GM12878 (cell line): ENCODE results near the gene CWF19L2. TPM values are rescaled to one million over a fixed set of nuclear protein-coding genes. Genes with fewer than 3 reads are reported as not detected.

ENCODE experiments used
- ATAC-seq: fragments of 200-7000 bp; cut with Tn5 transposase; 3 replicates; pipeline ENCODE4 v1.9.1; 2020; ENCODE audit warnings: mild to moderate bottlenecking, moderate library complexity
- BruUV-seq: library from RNA; stranded (reverse); fragments of 400-500 nt; replicated peaks from 2 replicates; lab custom pipeline; 2021; lab: Mats Ljungman, UMichigan
- CTCF ChIA-PET: fragments of 300-600 bp; sonication (Branson Sonifier 250); formaldehyde crosslinking; extraction: SDS; loops from one replicate; lab custom pipeline; 2021; ENCODE audit warnings: inconsistent platforms; lab: Yijun Ruan, JAX
- POLR2A ChIA-PET: fragments of 350-600 bp; formaldehyde crosslinking; extraction: SDS; loops from one replicate; lab custom pipeline; 2021; ENCODE audit warnings: inconsistent platforms; lab: Charles Lee
- RAD21 ChIA-PET: fragments of 300-600 bp; sonication (Branson Sonifier 250); formaldehyde crosslinking; loops from one replicate; lab custom pipeline; 2023; ENCODE audit warnings: antibody characterized with exemption; ENCODE audit not compliant: unreplicated experiment; lab: Charles Lee
- SMC1A ChIA-PET: fragments of 300-600 bp; sonication (Branson Sonifier 250); formaldehyde crosslinking; loops from one replicate; lab custom pipeline; 2023; ENCODE audit not compliant: unreplicated experiment, uncharacterized antibody; lab: Charles Lee
- DNase-seq: peaks from one replicate; pipeline ENCODE4 v3.0.0-alpha.2; 2011; ENCODE audit warnings: low read depth, low spot score
- FAIRE-seq: peaks from 3 replicates; lab custom pipeline; 2011; peaks lifted over from hg19 to GRCh38; lab: Jason Lieb, UNC
- H2AFZ ChIP-seq: 2 replicates; pipeline ENCODE4 v1.6.0; 2011; ENCODE audit warnings: low read depth, low read length, control low read depth; ENCODE audit not compliant: control insufficient read depth
- H3K27ac ChIP-seq: 2 replicates; pipeline ENCODE4 v1.5.1; 2011; ENCODE audit warnings: control low read depth; ENCODE audit not compliant: control insufficient read depth, insufficient read depth
- H3K27me3 ChIP-seq, 2 experiments: replicated peaks in 1 of 2; 2 replicates each; pipeline versions ENCODE4 v1.6.0 to v1.6.1; 2011; ENCODE audit warnings: low read length in 1 of 2; ENCODE audit not compliant: control insufficient read depth in 2 of 2, insufficient read depth in 2 of 2
- H3K36me3 ChIP-seq, 2 experiments: 2 replicates each; pipeline ENCODE4 v1.5.1; 2011; ENCODE audit warnings: low read length in 1 of 2; ENCODE audit not compliant: control insufficient read depth in 2 of 2, insufficient read depth in 2 of 2
- H3K4me1 ChIP-seq: 2 replicates; pipeline ENCODE4 v1.6.1; 2011; ENCODE audit warnings: mild to moderate bottlenecking, low read length, moderate library complexity, mixed read lengths; ENCODE audit not compliant: control insufficient read depth, insufficient read depth
- H3K4me2 ChIP-seq: 2 replicates; pipeline ENCODE4 v1.6.0; 2011; ENCODE audit warnings: control low read depth; ENCODE audit not compliant: control insufficient read depth, insufficient read depth
- H3K4me3 ChIP-seq: fragments of 200-600 bp; sonication (generic); 2 replicates; pipeline ENCODE4 v1.5.1; 2016
- H3K79me2 ChIP-seq: 2 replicates; pipeline ENCODE4 v1.6.0; 2011; ENCODE audit warnings: low read length; ENCODE audit not compliant: control insufficient read depth, insufficient read depth
- H3K9ac ChIP-seq: 2 replicates; pipeline ENCODE4 v1.8.0; 2011; ENCODE audit warnings: low read length, control low read depth, mixed read lengths; ENCODE audit not compliant: control insufficient read depth, insufficient read depth
- H3K9me3 ChIP-seq: replicated peaks from 3 replicates; pipeline ENCODE4 v1.5.1; 2011; ENCODE audit warnings: mild to moderate bottlenecking, low read length; ENCODE audit not compliant: control insufficient read depth, insufficient read depth
- H4K20me1 ChIP-seq: 2 replicates; pipeline ENCODE4 v1.6.0; 2011; ENCODE audit not compliant: control insufficient read depth, insufficient read depth
- BHLHE40 ChIP-seq, 2 experiments: fragments of 450-650 bp in 1 of 2; IDR thresholded peaks; 2 replicates each; pipeline ENCODE4 v1.6.1; 2011 to 2017; ENCODE audit warnings: low read depth in 2 of 2, borderline replicate concordance in 1 of 2, improper control_type of control experiment in 1 of 2, low read length in 1 of 2, mild to moderate bottlenecking in 1 of 2
- CBX3 ChIP-seq: fragments of 200-600 bp; sonication (generic); IDR thresholded peaks from 2 replicates; pipeline ENCODE4 v1.6.1; 2016; ENCODE audit warnings: low read depth, borderline replicate concordance
- CBX5 ChIP-seq: sonication (generic); IDR thresholded peaks from 2 replicates; pipeline ENCODE4 v1.6.1; 2016; ENCODE audit warnings: low read depth, moderate library complexity, mild to moderate bottlenecking, inconsistent platforms
- CEBPB ChIP-seq, 2 experiments: fragments of 150-350 bp in 1 of 2; IDR thresholded peaks; 2 replicates each; pipeline ENCODE4 v1.6.1; 2012 to 2014; ENCODE audit warnings: low read depth in 2 of 2, low read length in 2 of 2, borderline replicate concordance in 1 of 2, inconsistent platforms in 1 of 2
- E4F1 ChIP-seq: fragments of 450-650 bp; IDR thresholded peaks from 2 replicates; pipeline ENCODE4 v1.6.1; 2018; ENCODE audit warnings: borderline replicate concordance, mild to moderate bottlenecking; ENCODE audit not compliant: partially characterized antibody
- EED ChIP-seq: sonication (generic); IDR thresholded peaks from 2 replicates; pipeline ENCODE4 v1.6.1; 2016; ENCODE audit warnings: antibody characterized with exemption, low read depth
- HCFC1 ChIP-seq: fragments of 150-350 bp; IDR thresholded peaks from 2 replicates; pipeline ENCODE4 v1.6.1; 2014; ENCODE audit warnings: low read length
- JUND ChIP-seq: IDR thresholded peaks from 2 replicates; pipeline ENCODE4 v1.6.1; 2012; ENCODE audit warnings: low read depth, mild to moderate bottlenecking, low read length, improper control_type of control experiment, moderate library complexity
- KAT2A ChIP-seq: conservative IDR thresholded peaks from 2 replicates; pipeline ENCODE4 v1.6.1; 2011; ENCODE audit warnings: low read depth, low read length; ENCODE audit not compliant: control insufficient read depth
- KDM1A ChIP-seq: fragments of 200-600 bp; sonication (generic); IDR thresholded peaks from 2 replicates; pipeline ENCODE4 v1.6.1; 2016; ENCODE audit warnings: borderline replicate concordance
- LARP7 ChIP-seq: fragments of 450-650 bp; IDR thresholded peaks from 2 replicates; pipeline ENCODE4 v1.6.1; 2017; ENCODE audit warnings: mild to moderate bottlenecking
- MAX ChIP-seq: IDR thresholded peaks from 2 replicates; pipeline ENCODE4 v1.6.1; 2012; ENCODE audit warnings: low read depth, low read length, improper control_type of control experiment
- MYB ChIP-seq: fragments of 150-350 bp; IDR thresholded peaks from 2 replicates; pipeline ENCODE4 v1.6.1; 2014; ENCODE audit warnings: mild to moderate bottlenecking, low read depth, low read length, borderline replicate concordance
- SIX5 ChIP-seq: IDR thresholded peaks from 2 replicates; pipeline ENCODE4 v1.6.1; 2011; ENCODE audit warnings: mild to moderate bottlenecking, low read depth, low read length, moderate library complexity; ENCODE audit not compliant: severe bottlenecking
- SPI1 ChIP-seq: IDR thresholded peaks from 2 replicates; pipeline ENCODE4 v1.6.1; 2011; ENCODE audit warnings: low read depth, mild to moderate bottlenecking, low read length, moderate library complexity, borderline replicate concordance; ENCODE audit not compliant: insufficient read depth
- SRF ChIP-seq, 2 experiments: IDR thresholded peaks; 2 replicates each; pipeline ENCODE4 v1.6.1; 2011; ENCODE audit warnings: low read depth in 2 of 2, low read length in 2 of 2, mild to moderate bottlenecking in 1 of 2, moderate library complexity in 1 of 2
- STAT3 ChIP-seq: IDR thresholded peaks from 2 replicates; pipeline ENCODE4 v1.6.1; 2011; ENCODE audit warnings: low read depth, low read length, improper control_type of control experiment
- USF1 ChIP-seq: IDR thresholded peaks from 2 replicates; pipeline ENCODE4 v1.6.1; 2011; ENCODE audit warnings: borderline replicate concordance, low read depth, mild to moderate bottlenecking, moderate library complexity, mixed read lengths, low read length; ENCODE audit not compliant: insufficient read depth; ENCODE audit errors: extremely low read length
- WGBS: methylation state at CpG from one replicate; pipeline ENCODE4 v1.1.6; 2016; ENCODE audit warnings: low lambda C conversion rate; ENCODE audit not compliant: insufficient replicate concordance, insufficient coverage; ENCODE audit errors: missing lambda C conversion rate; 5-methylcytosine and 5-hydroxymethylcytosine counted together
- in situ Hi-C: fragments of 300-500 bp; cut with MboI; formaldehyde crosslinking; loops from 9 replicates; pipeline ENCODE4 v1.14.3; 2018; ENCODE audit warnings: mixed read lengths
- intact Hi-C: fragments of 100-400 bp; cut with micrococcal nuclease; formaldehyde crosslinking; loops from one replicate; pipeline ENCODE4 v1.14.2; 2022; ENCODE audit not compliant: unreplicated experiment
- polyA plus RNA-seq, 11 experiments: library from polyadenylated mRNA; depleted of rRNA in 4 of 11; unstranded in 6 of 11; stranded (reverse) in 5 of 11; fragments of >200 nt; fragmentation: Nextera tagmentation in 4 of 11; fragmentation: Illumina TruSeq in 1 of 11; extraction: Ambion mirVana in 4 of 11; extraction: Trizol in 1 of 11; gene quantifications; 1 replicate in 1 of 11; 2 replicates in 10 of 11; pipeline versions ENCODE4 v1.2.1 to v1.2.3, GENCODE V29; 2011 to 2016; ENCODE audit warnings: inconsistent platforms in 2 of 11, missing spikeins in 2 of 11, low read depth in 1 of 11
- total RNA-seq, 4 experiments: library from RNA; depleted of rRNA in 3 of 4; stranded (reverse); fragments of >200 nt in 3 of 4; fragmentation: Illumina TruSeq in 1 of 4; extraction: Trizol in 1 of 4; gene quantifications; 2 replicates each; pipeline versions ENCODE4 v1.2.1 to v1.2.3, GENCODE V29; 2013 to 2021

Gene CWF19L2
- total and polyA plus RNA-seq, 10 of the 15 experiments (the other 5 are each of a cell fraction or from before 2014, with no cell fraction given): 4.5 to 18.8 (median 7.2) TPM

GRCh38 chr11:107316426-107316825 is 141.2 kb downstream of the CWF19L2 start:
- H3K4me1 ChIP-seq: no peaks in the 10 kb centered on the region
- BruUV-seq: no TSS peak
- in situ Hi-C loops (no loop called here), intact Hi-C loops (no loop called here)
- H3K9me3 ChIP-seq: no peaks in the 10 kb centered on the region; the same call in 2 of the 3 replicates
- H3K4me2 ChIP-seq: no peak overlapping the region
- H3K79me2 ChIP-seq: no peaks in the 10 kb centered on the region
- H2AFZ ChIP-seq: no peak overlapping the region
- ChIA-PET SMC1A (no interaction called here), POLR2A (no interaction called here), CTCF (no interaction called here), RAD21 (interaction anchor here (0.7 kb wide), 1 partner anchor 215 kb away, joined by 3 read pairs; no protein-coding TSS in a partner anchor)
- peaks cover 0 to 5% of the 10 kb centered on the region in 2 experiments; a peak in 1 of 4 replicates for H3K36me3 ChIP-seq
- ATAC-seq (no peak), FAIRE-seq (no peak), DNase-seq (no peak)
- H3K4me3 ChIP-seq: no peak overlapping the region
- TF ChIP-seq STAT3 (no peak), JUND (no peak), CBX3 (no peak), CEBPB (IDR thresholded peaks at IDR 0.05; ENCODE audit: borderline replicate concordance in 1 of 2, low read depth in 2 of 2, low read length in 2 of 2) (no peak), BHLHE40 (IDR thresholded peaks at IDR 0.05; ENCODE audit: borderline replicate concordance in 1 of 2, low read depth in 2 of 2, low read length in 1 of 2) (no peak), HCFC1 (no peak), KAT2A (no peak), EED (no peak), USF1 (no peak), CBX5 (no peak), SIX5 (no peak), E4F1 (no peak), LARP7 (no peak), KDM1A (no peak), SPI1 (no peak), MAX (no peak), MYB (no peak), SRF (IDR thresholded peaks at IDR 0.05; ENCODE audit: low read depth in 2 of 2, low read length in 2 of 2) (no peak)
- no peaks in the 10 kb centered on the region for H4K20me1 ChIP-seq
- 75% methylated on average over 1 of the region's 1 CpG for WGBS
- H3K9ac ChIP-seq: no peak overlapping the region
- no peaks in the 10 kb centered on the region for H3K27me3 ChIP-seq
- no peak overlapping the region for H3K27ac ChIP-seq
